MM.1S (cell line): Measurements from ENCODE around the gene ZNF506.

ENCODE experiments used
- CTCF ChIP-seq: fragments of 300-600 bp; sonication (generic); IDR thresholded peaks from 2 replicates; pipeline ENCODE4 v1.5.1; 2016; ENCODE audit warnings: antibody characterized with exemption, low read length, mixed read lengths
- EZH2 ChIP-seq: fragments of 300-600 bp; sonication (generic); optimal IDR thresholded peaks from 2 replicates; pipeline ENCODE3; 2017; ENCODE audit warnings: low read depth, mild to moderate bottlenecking, antibody characterized with exemption, low read length, mixed read lengths
- EZH2phosphoT487 ChIP-seq: fragments of 300-600 bp; sonication (generic); IDR thresholded peaks from 2 replicates; pipeline ENCODE4 v1.6.1; 2018; ENCODE audit warnings: antibody characterized with exemption, low read length

DNA sequence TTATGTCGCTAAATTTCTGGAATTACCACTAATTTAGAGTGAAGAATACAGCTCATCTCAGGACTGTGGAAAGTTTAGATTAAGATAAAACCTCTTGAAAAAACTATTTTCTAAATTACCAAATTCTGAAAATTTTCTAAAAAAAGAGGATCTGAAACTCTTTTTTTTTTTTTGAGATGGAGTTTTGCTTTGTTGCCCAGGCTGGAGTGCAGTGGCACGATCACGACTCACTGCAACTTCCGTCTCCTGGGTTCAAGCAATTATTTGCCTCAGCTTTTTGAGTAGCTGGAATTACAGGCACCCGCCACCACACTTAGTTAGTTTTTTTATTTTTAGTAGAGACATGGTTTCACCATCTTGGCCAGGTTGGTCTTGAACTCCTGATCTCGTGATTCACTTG, 27.5 kb upstream of the ZNF506 start:
- TF ChIP-seq CTCF (no peak), EZH2 (no peak), EZH2phosphoT487 (no peak)
